Body of pancreas (tissue), 4 donors: ENCODE results near the gene C21orf58.

ENCODE experiments used
- POLR2A ChIP-seq, 3 donors: fragments of 450-650 bp; IDR thresholded peaks; one replicate each; pipeline ENCODE4 v1.6.1; 2016; ENCODE audit warnings: antibody characterized with exemption in 3 of 3, mild to moderate bottlenecking in 2 of 3
- TF ChIP-seq, protein P1 (sequence below), 7 experiments: fragments of 450-650 bp in 4 of 7; fragments of 200-600 bp in 3 of 7; sonication (generic) in 3 of 7; IDR thresholded peaks; one replicate each; pipeline ENCODE4 v1.5.1; 2016 to 2019; ENCODE audit warnings: antibody characterized with exemption in 7 of 7

GRCh38 chr21:46352913-46353312, 29.2 kb upstream of the C21orf58 start:
- no peak for TF ChIP-seq POLR2A (IDR thresholded peaks at IDR 0.05)
- TF ChIP-seq, protein P1, sequence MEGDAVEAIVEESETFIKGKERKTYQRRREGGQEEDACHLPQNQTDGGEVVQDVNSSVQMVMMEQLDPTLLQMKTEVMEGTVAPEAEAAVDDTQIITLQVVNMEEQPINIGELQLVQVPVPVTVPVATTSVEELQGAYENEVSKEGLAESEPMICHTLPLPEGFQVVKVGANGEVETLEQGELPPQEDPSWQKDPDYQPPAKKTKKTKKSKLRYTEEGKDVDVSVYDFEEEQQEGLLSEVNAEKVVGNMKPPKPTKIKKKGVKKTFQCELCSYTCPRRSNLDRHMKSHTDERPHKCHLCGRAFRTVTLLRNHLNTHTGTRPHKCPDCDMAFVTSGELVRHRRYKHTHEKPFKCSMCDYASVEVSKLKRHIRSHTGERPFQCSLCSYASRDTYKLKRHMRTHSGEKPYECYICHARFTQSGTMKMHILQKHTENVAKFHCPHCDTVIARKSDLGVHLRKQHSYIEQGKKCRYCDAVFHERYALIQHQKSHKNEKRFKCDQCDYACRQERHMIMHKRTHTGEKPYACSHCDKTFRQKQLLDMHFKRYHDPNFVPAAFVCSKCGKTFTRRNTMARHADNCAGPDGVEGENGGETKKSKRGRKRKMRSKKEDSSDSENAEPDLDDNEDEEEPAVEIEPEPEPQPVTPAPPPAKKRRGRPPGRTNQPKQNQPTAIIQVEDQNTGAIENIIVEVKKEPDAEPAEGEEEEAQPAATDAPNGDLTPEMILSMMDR (IDR thresholded peaks at IDR 0.05), result no peak
